GM12873 (cell line): ENCODE results near the gene REPIN1.

ENCODE experiments used
- CTCF ChIP-seq: IDR thresholded peaks from 2 replicates; pipeline ENCODE4 v1.5.1; 2012; ENCODE audit warnings: low read depth, mild to moderate bottlenecking, moderate library complexity, low read length, control low read depth; ENCODE audit not compliant: insufficient read depth; ENCODE audit errors: missing control alignments

REPIN1 gene

GRCh38 chr7:150379441-150380379 is 11.1 kb downstream of the REPIN1 start:
- no peak for TF ChIP-seq CTCF

GRCh38 chr7:150380463-150380862 is 11.8 kb downstream of the REPIN1 start:
- no peak for TF ChIP-seq CTCF

DNA sequence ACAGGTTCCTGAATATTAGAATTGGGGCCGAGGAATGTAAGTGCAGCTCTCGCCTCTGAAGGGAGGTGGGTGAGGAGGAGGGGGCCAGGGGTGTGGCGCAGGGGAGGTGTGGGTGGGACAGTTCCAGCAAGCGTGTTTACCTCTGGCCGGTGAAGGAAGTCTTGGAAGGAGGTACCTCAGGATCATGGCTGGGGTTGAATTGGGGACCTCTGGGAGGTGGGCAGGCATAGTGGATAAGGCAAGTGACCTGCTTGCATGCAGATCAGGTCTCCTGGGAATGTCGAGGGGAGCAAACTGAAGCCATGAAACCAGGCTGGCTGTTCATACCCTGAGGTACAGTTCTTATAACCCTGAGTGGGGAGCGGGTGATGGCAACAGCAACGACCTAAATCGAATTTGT is 12.5 kb downstream of the REPIN1 start:
- TF ChIP-seq CTCF = no peak

GRCh38 chr7:150381785-150382122 is 13.1 kb downstream of the REPIN1 start:
- TF ChIP-seq CTCF = no peak

DNA sequence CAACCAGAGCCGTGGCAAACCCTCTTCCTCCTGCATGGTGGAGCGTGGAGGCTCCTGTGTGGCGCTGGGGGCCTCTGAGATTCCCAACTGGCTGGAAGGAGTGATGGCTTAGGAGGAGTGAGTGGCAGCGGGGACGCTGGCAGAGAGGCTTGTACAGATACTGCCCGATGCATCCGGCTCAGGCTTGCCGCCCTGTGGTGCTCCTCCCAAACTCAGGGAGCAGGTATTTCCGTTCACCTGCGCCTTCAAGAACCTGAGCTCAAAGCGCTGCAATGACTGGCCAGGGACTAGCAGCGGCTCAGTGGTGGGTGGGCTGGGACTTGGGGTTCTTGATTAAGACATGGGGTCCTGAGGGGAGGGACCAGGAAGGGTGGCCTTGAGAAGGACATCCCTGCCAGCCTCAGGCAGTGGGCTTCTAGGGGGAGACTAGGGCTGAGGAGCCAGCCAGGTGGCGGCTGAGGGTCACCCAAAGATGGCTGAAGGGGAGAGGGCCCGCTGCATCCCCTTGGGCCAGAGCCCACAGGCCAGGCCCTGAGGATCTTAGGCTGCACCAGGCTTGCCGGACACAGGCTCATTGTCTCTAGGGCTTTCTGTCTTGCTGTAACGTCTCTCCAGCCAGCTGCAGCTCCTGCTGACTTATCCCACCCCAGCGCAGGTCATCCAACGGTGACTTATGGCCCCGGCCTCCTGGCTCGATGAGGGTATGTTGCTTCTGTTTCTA is 13.7 kb downstream of the REPIN1 start:
- no peak for TF ChIP-seq CTCF

DNA sequence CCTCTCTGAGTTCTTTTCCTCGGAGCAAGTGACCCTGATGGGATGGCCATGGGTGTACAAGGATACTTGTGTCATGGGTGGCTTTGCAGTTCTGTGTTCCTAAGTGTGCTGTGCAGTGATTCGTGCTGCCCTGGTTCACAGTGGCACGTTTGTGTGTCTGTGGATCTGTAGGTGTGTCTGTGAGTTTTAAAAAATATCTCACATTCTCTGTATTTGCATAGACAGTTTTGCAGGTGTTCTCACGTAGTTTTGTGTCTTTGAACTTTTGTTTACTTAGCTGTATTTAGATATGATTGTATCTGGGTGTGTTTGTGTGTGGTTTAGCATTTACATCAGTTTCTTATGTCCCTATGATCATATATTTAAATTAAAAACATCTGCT is 14.2 kb downstream of the REPIN1 start:
- no peak for TF ChIP-seq CTCF

DNA sequence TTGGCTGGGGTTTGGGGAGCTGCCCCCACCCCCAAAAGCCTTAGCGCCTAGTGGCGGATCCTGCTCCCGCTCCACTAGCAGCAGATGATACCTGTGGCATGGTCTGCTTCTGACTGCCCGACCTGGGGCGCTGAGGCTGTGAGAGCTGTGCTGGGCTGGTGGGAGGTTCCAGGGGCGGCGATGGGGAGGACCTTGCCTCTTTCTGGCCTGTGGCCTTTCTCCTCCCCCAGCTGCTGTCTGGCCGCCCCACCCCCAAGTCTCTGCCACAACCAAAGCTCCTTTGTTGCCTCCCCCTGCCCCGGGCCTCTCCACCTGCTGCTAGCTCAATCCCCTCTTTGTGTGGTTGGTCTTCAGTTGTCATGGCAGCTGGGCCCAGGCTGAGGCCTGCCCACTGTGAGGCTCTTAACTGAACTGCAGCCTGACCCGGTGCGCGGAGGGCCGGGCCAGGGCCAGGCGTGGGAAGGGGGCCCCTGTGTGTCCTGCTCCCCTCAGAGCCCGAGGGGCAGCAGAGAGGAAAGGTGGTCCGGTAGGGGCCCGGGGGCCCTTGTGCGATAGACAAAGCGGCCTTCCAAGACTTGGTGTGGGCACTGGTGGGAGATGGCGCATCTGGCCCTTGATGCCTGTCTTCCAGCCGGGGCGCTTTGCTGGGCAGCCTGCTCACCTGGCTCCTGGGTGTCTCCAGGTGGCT is 15.2 kb downstream of the REPIN1 start:
- TF ChIP-seq CTCF = no peak
